Tibial nerve (tissue), 4 donors: ENCODE results near the gene C1orf115.

ENCODE experiments used
- CTCF ChIP-seq, 5 experiments: fragments of 200-600 bp in 3 of 5; fragments of 450-650 bp in 2 of 5; sonication (generic) in 3 of 5; IDR thresholded peaks; one replicate each; pipeline ENCODE4 v1.5.1; 2016 to 2019; ENCODE audit warnings: antibody characterized with exemption in 5 of 5, mild to moderate bottlenecking in 3 of 5, moderate library complexity in 2 of 5
- EP300 ChIP-seq, 2 donors: sonication (generic); formaldehyde crosslinking; IDR thresholded peaks; one replicate each; pipeline ENCODE4 v1.6.1; 2017; ENCODE audit warnings: antibody characterized with exemption in 2 of 2, mild to moderate bottlenecking in 1 of 2
- POLR2A ChIP-seq, 2 donors: fragments of 450-650 bp; IDR thresholded peaks; one replicate each; pipeline ENCODE4 v1.6.1; 2017; ENCODE audit warnings: antibody characterized with exemption in 2 of 2, mild to moderate bottlenecking in 2 of 2, moderate library complexity in 2 of 2

- no peak for TF ChIP-seq CTCF (IDR thresholded peaks at IDR 0.05)
- TF ChIP-seq POLR2A (IDR thresholded peaks at IDR 0.05): no peak
- no peak for TF ChIP-seq EP300 (IDR thresholded peaks at IDR 0.05)
Observed at GRCh38 chr1:220734571-220735326, 44.6 kb downstream of the C1orf115 start.
